Activated effector memory CD4-positive, alpha-beta T cell treated with anti-CD3 and anti-CD28 coated beads, Interleukin-2, amount 50 U/mL, for 16 hours (primary cell): ENCODE measurements around the gene GPR68.
"Not testable (repeated sequence)": the region's sequence is repeated elsewhere in the genome, so short reads cannot be mapped to it uniquely, and the experiment has no call there.

Source experiments
- DNase-seq: peaks from one replicate; pipeline ENCODE4 v3.0.0-alpha.2; 2020

The GPR68 gene

GRCh38 chr14:91252871-91253794 lies 8.6 kb upstream of the GPR68 start:
- DNase-seq = peak; percentile 86

DNA sequence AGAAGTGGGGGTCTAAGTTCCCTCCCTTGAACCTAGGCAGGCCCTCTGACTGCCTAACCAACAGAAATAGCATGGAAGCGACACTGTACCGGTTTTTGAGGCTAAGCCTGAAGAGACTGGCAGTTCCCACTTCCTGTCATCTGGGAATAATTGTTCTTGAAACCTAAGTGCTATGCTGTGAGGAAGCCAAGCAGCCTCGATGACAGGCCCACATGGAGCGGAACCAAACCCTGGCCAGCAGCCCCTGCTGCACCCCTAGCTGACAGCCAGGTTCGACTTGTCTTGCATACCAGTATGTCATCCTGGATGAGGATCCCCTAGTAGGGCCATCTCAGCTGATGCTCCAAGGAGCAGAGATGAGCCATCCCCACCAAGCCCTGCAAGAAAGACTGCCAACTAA lies 6.4 kb upstream of the GPR68 start:
- DNase-seq = no peak

- DNase-seq = peak; percentile 86
These were observed 5.5 kb upstream of the GPR68 start for GRCh38 chr14:91249841-91250616.

- peak; percentile 92 for DNase-seq
These were observed 1.7 kb upstream of the GPR68 start for GRCh38 chr14:91246051-91246852.

GRCh38 chr14:91245616-91246015 lies 1.1 kb upstream of the GPR68 start:
- not testable (repeated sequence) for DNase-seq

DNA sequence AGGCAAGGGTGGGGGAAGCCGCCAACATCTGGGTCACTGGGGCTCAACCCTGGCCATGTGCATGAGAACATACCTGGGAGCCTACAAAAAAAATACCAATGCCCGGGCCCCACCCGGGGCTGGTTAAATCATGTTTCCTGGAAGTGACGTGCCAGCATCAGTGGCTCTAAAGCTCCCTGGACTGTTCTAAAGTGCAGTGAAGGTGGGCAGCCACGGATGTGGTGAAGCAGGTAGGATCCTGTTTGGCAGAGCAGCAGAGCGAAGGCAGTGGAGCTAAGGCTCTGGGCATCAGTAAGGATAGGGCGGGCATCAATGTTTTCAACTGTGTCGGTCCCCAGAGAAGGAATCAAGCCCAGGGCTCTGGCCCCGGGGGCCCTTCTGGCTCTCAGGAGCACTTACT lies 525 bp upstream of the GPR68 start:
- peak; percentile 91 for DNase-seq

DNA sequence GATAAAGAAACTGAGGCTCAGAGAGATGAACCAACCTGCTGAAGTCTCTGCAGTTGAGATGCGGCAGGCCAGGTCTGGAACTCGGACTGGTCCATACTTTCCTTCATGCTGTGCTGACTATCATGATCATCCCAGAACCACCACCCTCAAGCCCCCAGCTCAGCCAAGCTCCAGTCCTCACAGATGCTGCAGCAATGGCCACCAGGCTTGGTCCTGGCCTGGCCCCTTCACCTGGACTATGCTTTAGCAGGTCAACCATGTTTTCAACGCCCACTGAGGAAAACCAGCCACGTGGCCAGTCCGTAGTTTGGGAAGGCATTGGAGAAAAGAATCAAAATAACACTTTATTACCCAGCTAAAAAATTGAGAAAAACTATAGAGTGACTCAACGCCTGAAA lies 1.4 kb downstream of the GPR68 start:
- DNase-seq = no peak

GRCh38 chr14:91242635-91243034 lies 1.9 kb downstream of the GPR68 start:
- DNase-seq = no peak

DNA sequence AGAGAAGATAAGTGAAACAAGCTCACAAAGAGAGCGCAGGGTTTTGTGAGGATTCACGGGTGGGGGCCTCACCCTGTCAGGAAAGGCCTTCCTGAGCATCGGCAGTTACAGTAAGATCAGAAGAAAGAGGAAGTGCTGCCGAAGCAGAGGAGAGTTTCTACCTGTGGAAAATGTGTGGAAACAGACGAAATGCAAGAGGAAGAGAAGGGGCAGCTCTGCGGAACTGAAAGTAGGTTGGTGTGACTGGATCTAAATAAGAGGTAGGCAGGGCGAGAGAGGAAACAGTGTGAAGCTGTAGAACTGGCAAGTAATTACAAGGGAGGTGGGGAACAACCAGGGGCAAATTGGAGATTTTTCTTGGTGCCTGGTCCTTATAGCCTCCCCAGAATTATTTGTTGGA lies 2.6 kb downstream of the GPR68 start:
- DNase-seq = peak; percentile 74

GRCh38 chr14:91238661-91239060 lies 5.8 kb downstream of the GPR68 start:
- DNase-seq = no peak

- DNase-seq = no peak
These were observed 6.4 kb downstream of the GPR68 start for GRCh38 chr14:91238085-91238484.

GRCh38 chr14:91237219-91237618 lies 7.3 kb downstream of the GPR68 start:
- DNase-seq = no peak

DNA sequence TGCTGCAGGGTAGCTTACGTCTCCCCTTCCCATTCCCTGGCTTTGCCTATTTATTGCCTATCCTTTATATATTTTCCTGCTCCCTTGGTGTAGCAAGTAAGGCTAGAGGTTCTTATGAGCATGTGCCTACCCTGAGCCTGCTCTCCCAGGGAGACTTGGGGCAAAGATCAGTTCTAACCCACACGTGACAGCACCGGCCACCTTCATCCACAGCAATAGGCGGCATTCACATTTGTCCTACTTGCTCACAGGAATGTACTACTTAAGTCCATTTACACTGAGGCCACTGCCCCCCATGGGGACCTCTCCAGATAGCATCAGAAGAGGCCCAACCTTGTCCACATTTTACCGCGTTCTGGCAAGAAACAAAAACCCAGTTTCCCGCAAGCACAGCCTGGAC lies 8.7 kb downstream of the GPR68 start:
- DNase-seq = no peak

DNA sequence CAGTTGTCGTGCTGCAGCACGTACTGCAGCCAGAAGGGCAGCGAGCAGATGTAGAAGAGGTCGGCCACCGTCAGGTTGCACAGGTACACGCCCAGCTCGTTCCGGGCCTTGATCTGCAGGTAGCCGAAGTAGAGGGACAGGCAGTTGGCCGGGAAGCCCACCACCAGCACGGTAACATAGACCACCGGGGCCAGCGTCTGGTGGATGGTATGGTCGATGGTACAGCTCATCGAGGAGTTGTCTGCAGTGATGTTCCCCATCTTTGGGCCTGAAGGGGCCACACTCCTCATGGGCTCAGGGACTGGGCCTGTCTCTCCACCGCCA lies 9.8 kb downstream of the GPR68 start:
- DNase-seq = no peak

- no peak for DNase-seq
These were observed 10.3 kb downstream of the GPR68 start for GRCh38 chr14:91233936-91234790.

- DNase-seq = no peak
These were observed 11.9 kb downstream of the GPR68 start for GRCh38 chr14:91232603-91233002.

DNA sequence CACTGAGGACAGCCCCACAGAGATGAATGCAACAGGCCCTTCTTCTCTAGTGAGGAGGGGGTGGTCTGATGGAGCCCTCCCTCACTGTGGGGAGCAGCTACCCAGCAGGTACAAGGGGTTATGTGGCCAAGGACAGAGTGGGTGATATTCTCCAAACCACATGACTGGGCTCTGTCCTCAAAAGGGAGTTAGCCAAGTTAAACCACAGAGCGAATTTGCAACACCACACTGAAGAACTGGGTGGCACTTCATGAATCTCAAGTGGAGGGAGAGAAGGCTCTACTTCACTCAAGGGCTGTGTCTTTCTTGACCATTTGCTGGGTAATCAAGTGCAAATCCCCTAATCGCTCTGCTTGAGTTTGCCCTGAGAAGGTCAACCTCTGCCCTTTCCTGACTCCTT lies 12.5 kb downstream of the GPR68 start:
- DNase-seq = no peak

- no peak for DNase-seq
These were observed 13.1 kb downstream of the GPR68 start for GRCh38 chr14:91231446-91231845.

- DNase-seq = no peak
These were observed 14.0 kb downstream of the GPR68 start for GRCh38 chr14:91230397-91231035.

DNA sequence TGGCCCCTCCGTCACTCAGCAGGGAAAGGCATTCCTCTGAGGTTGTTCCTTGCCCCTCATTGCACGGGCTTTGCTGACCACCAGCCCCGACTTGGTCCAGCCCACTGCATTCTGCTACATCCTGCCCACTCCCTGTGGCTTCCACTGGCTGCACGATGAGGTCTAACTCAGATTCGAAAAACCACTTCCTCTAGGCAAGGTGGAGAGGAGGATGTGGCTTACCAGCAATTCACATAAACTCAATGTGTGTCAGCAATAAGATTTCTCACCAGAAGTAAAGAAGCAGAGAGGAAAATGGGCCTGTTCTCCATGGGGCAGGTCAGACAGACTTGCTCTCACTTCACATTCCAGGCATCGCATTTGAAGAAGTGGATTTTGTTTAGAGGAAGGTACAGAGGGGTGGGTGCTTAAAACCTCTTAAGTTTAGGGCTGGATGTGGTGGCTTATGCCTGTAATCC lies 14.7 kb downstream of the GPR68 start:
- DNase-seq = peak; percentile 87

DNA sequence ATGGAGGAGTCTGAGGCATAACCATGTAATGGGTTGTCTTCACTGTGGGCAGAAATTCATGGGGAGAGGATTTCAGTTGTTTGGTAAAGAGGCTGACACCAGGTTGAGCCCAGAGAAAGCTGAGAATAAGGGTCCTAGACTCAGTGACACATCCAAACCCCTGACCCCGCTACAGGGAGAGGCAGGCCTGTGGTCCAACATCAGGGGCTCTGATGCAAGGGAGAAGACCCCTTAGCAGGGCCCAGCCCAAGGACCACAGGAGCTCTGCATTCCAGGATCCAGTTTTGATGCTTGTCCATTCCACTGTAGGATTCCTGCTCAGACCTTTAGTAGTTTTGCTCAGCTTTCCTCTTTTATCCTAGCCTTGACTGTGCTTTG lies 15.5 kb downstream of the GPR68 start:
- no peak for DNase-seq
